ENCODE data around the gene ACSL3.
"Not testable (repeated sequence)": the region's sequence is repeated elsewhere in the genome, so short reads cannot be mapped to it uniquely, and the experiment has no call there.

The ACSL3 gene

DNA sequence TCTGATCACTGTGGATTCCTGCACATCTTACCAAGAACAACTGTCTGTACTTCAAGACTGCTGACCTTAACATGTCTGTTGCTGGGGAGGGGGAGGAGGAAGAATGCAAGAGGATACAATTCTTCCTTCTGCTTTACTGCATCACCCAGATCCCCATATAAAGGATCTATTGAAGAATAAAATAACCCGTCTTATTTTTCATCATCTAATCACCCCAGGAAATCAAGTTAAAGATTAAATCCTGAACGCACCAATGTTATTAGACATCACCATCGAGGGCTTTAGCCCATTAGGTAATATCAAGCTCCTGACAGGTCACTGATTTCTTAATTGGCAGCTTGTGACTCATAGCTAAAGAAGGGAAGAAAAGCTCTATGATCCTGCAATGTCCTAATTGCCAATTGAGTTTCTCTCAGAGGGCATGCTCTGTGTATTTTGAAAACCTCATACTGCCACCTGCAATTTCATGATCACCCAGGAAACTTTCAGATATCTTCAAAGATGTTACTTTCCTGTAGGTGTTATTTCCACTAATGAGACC lies 115.8 kb downstream of the ACSL3 start:
- DNase-seq (ENCODE audit: low read depth in 2 of 2), result no peak

- no peak for DNase-seq (ENCODE audit: low read depth in 2 of 2)
Measured at GRCh38 chr2:222977121-222977520, 116.3 kb downstream of the ACSL3 start.

- no peak for DNase-seq (ENCODE audit: low read depth in 2 of 2)
Measured at GRCh38 chr2:222978850-222979249, 118.0 kb downstream of the ACSL3 start.

- DNase-seq (ENCODE audit: low read depth in 2 of 2), result no peak
Measured at GRCh38 chr2:222979484-222979883, 118.6 kb downstream of the ACSL3 start.

GRCh38 chr2:222982010-222982908 lies 121.4 kb downstream of the ACSL3 start:
- DNase-seq (ENCODE audit: low read depth in 2 of 2), result peak; percentile 64 to 67

DNA sequence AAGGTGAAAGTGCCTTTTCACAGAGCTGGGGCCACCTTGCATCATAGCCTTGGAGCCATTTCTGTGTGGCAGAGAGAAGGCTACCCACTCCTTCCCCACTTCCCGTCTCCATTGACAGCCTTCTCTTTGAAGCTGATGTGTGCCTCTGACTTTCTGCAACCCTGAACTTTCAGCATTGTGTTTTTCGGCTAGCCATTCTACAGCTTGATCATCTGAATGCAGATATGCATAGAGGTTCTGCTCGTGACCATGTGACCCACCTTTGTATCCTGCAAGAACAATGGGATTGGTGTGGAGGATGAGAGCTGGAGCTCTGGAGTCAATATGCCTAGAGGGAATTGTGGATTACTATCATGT lies 122.1 kb downstream of the ACSL3 start:
- no peak for DNase-seq (ENCODE audit: low read depth in 2 of 2)

DNA sequence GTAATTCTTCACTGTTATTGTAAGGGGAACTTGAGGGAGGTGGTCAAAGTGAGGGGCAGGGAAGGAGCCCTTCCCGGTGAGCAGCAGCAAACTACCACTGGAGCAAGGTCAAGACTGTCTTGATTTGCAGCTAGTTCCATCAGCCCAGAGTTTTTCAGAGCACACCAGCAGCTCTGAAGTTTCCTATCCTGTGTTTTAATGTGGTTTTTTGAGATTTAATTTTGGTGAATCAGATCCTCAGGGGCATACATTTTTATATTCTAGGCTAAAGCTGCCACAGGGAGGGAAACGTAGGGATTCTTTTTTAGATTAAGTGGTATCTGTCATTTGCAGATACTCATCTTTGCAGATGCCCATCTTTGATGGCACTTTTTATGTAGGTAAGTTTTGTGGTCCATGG lies 124.1 kb downstream of the ACSL3 start:
- DNase-seq (ENCODE audit: low read depth in 2 of 2), result no peak

GRCh38 chr2:222989431-222989830 lies 128.6 kb downstream of the ACSL3 start:
- no peak for DNase-seq (ENCODE audit: low read depth in 2 of 2)

DNA sequence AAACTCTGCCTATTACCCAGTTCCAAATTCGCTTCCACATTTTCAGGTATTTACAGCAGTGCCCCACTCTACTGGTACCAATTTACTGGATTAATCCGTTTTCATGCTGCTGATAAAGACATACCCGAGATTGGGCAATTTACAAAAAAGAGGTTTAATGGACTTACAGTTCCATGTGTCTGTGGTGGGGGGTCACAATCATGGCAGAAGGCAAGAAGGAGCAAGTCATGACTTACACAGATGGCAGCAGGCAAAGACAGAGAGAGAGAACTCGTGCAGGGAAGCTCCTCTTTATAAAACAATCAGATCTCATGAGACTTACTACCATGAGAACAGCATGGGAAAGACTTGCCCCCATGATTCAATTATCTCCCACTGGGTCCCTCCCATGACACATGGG lies 129.4 kb downstream of the ACSL3 start:
- not testable (repeated sequence) for DNase-seq (ENCODE audit: low read depth in 2 of 2)

GRCh38 chr2:222992137-222992536 lies 131.3 kb downstream of the ACSL3 start:
- DNase-seq (ENCODE audit: low read depth in 2 of 2), result no peak

Data from fibroblast of skin of left quadriceps (primary cell).